Measurements from ENCODE around the gene ZNF768. TPM values are rescaled to one million over a fixed set of nuclear protein-coding genes. Genes with fewer than 3 reads are reported as not detected.

Gene ZNF768
- total and polyA plus RNA-seq, 3 experiments from 2014 or later, result 2.5 to 15.1 (median 13.5) TPM

GRCh38 chr16:30561089-30561816 lies 34.9 kb upstream of the ZNF768 start:
- H3K9me3 Mint-ChIP-seq, result no peaks in the 10 kb centered on the region
- CTCF ChIA-PET, result interaction anchor here (1.0 to 1.6 kb wide), 3 partner anchors 26 to 131 kb away, joined by 3 to 5 read pairs (median 4); partner anchors contain the start of gene DCTPP1
- H3K9me3 ChIP-seq (ENCODE audit: low read length), result no peaks in the 10 kb centered on the region
- DNase-seq, result peak in 1 of 5 donors; percentile 7
- H3K27me3 Mint-ChIP-seq, result peaks cover 0 to 2% of the 10 kb centered on the region in 2 donors
- peaks cover 20 to 38% (median 23%) of the 10 kb centered on the region in 3 donors for H3K4me1 Mint-ChIP-seq
- peak overlapping the region; percentile 80 to 89 (median 83) for H3K4me3 Mint-ChIP-seq
- peaks cover under 1% of the 10 kb centered on the region for H3K36me3 ChIP-seq (ENCODE audit: insufficient read depth, low read length)
- peaks cover 0 to 9% (median 0%) of the 10 kb centered on the region in 3 donors for H3K36me3 Mint-ChIP-seq
- no peak overlapping the region for H3K27ac ChIP-seq (ENCODE audit: low read depth, low read length)
- H3K27me3 ChIP-seq (ENCODE audit: insufficient read depth, low read length, poor library complexity, severe bottlenecking), result no peaks in the 10 kb centered on the region
- H3K27ac Mint-ChIP-seq, result peak overlapping the region; percentile 73 to 87 (median 81)
- POLR2A ChIA-PET, result interaction anchor here (0.7 to 2.3 kb wide), 3 partner anchors 10 to 71 kb away, joined by 3 to 15 read pairs (median 4); partner anchors contain the start of genes ZNF688 and ZNF747
- peaks cover 13% of the 10 kb centered on the region for H3K4me1 ChIP-seq (ENCODE audit: insufficient read depth, low read length)
- no peak overlapping the region for H3K4me3 ChIP-seq (ENCODE audit: low read length)

GRCh38 chr16:30559690-30560089 lies 33.3 kb upstream of the ZNF768 start:
- Histone ChIP-seq H3K4me3 (ENCODE audit: low read length) (no peak overlapping the region), H3K27ac (ENCODE audit: low read depth, low read length) (no peak overlapping the region), H3K9me3 (ENCODE audit: low read length) (no peaks in the 10 kb centered on the region), H3K36me3 (ENCODE audit: insufficient read depth, low read length) (peaks cover 4% of the 10 kb centered on the region), H3K27me3 (ENCODE audit: insufficient read depth, low read length, poor library complexity, severe bottlenecking) (no peaks in the 10 kb centered on the region), H3K4me1 (ENCODE audit: insufficient read depth, low read length) (peaks cover 17% of the 10 kb centered on the region)
- ChIA-PET CTCF (interaction anchor here (1.2 to 3.2 kb wide), 3 partner anchors 25 to 43 kb away, joined by 3 to 69 read pairs (median 6); partner anchors contain the start of gene ZNF747), POLR2A (no interaction called here)
- peaks cover 0 to 2% of the 10 kb centered on the region in 2 donors for H3K27me3 Mint-ChIP-seq
- peak overlapping the region in 4 of 8 donors; percentile 43 to 87 (median 68) for H3K27ac Mint-ChIP-seq
- H3K4me1 Mint-ChIP-seq, result peaks cover 24 to 49% (median 26%) of the 10 kb centered on the region in 3 donors
- H3K9me3 Mint-ChIP-seq, result no peaks in the 10 kb centered on the region
- H3K4me3 Mint-ChIP-seq, result peak overlapping the region in 6 of 7 donors; percentile 53 to 90 (median 76)
- peaks cover 0 to 22% (median 0%) of the 10 kb centered on the region in 3 donors for H3K36me3 Mint-ChIP-seq
- DNase-seq, result no peak

- no peaks in the 10 kb centered on the region for H3K27me3 ChIP-seq (ENCODE audit: insufficient read depth, low read length, poor library complexity, severe bottlenecking)
- POLR2A ChIA-PET, result interaction anchor here (0.5 to 6.7 kb wide), 13 partner anchors 9 to 180 kb away, joined by 3 to 71 read pairs (median 5); partner anchors contain the start of genes DCTPP1, FBRS, PRR14 and SEPHS2
- no peaks in the 10 kb centered on the region for H3K9me3 Mint-ChIP-seq
- peak overlapping the region; percentile 93 for H3K27ac ChIP-seq (ENCODE audit: low read depth, low read length)
- H3K9me3 ChIP-seq (ENCODE audit: low read length), result no peaks in the 10 kb centered on the region
- peaks cover 9% of the 10 kb centered on the region for H3K36me3 ChIP-seq (ENCODE audit: insufficient read depth, low read length)
- peak overlapping the region; percentile 85 to 95 (median 89) for H3K4me3 Mint-ChIP-seq
- peaks cover 20% of the 10 kb centered on the region for H3K4me1 ChIP-seq (ENCODE audit: insufficient read depth, low read length)
- H3K4me1 Mint-ChIP-seq, result peaks cover 31 to 56% (median 33%) of the 10 kb centered on the region in 3 donors
- DNase-seq, result no peak
- peak overlapping the region; percentile 82 to 97 (median 92) for H3K27ac Mint-ChIP-seq
- peaks cover 0 to 2% of the 10 kb centered on the region in 2 donors for H3K27me3 Mint-ChIP-seq
- H3K36me3 Mint-ChIP-seq, result peaks cover 0 to 30% (median 2%) of the 10 kb centered on the region in 3 donors
- peak overlapping the region; percentile 90 for H3K4me3 ChIP-seq (ENCODE audit: low read length)
- CTCF ChIA-PET, result interaction anchor here (0.6 to 3.2 kb wide), 20 partner anchors 8 to 149 kb away, joined by 3 to 69 read pairs (median 4); partner anchors contain the start of genes DCTPP1, FBRS, ZNF688 and ZNF747
Measured at GRCh38 chr16:30558789-30559377, 32.5 kb upstream of the ZNF768 start.

- H3K9me3 ChIP-seq (ENCODE audit: low read length), result no peaks in the 10 kb centered on the region
- peaks cover 0 to 2% of the 10 kb centered on the region in 2 donors for H3K27me3 Mint-ChIP-seq
- H3K4me3 Mint-ChIP-seq, result peak within 1 kb of the TSS; percentile 85 to 95 (median 89)
- H3K27me3 ChIP-seq (ENCODE audit: insufficient read depth, low read length, poor library complexity, severe bottlenecking), result no peaks in the 10 kb centered on the region
- H3K27ac ChIP-seq (ENCODE audit: low read depth, low read length), result peak within 1 kb of the TSS; percentile 93
- H3K4me1 ChIP-seq (ENCODE audit: insufficient read depth, low read length), result peaks cover 27% of the 10 kb centered on the region
- peaks cover 0 to 37% (median 2%) of the 10 kb centered on the region in 3 donors for H3K36me3 Mint-ChIP-seq
- H3K4me1 Mint-ChIP-seq, result peaks cover 38 to 63% (median 40%) of the 10 kb centered on the region in 3 donors
- no peaks in the 10 kb centered on the region for H3K9me3 Mint-ChIP-seq
- POLR2A ChIA-PET, result interaction anchor here (0.5 to 6.7 kb wide), 19 partner anchors 10 to 179 kb away, joined by 3 to 71 read pairs (median 4); partner anchors contain the start of genes DCTPP1, FBRS, PRR14 and SEPHS2
- H3K27ac Mint-ChIP-seq, result peak within 1 kb of the TSS; percentile 87 to 97 (median 92)
- DNase-seq, result peak; percentile 92 to 98 (median 95)
- CTCF ChIA-PET, result interaction anchor here (0.6 to 3.2 kb wide), 21 partner anchors 9 to 149 kb away, joined by 3 to 69 read pairs (median 4); partner anchors contain the start of genes DCTPP1, FBRS, ZNF688 and ZNF747
- peak within 1 kb of the TSS; percentile 90 for H3K4me3 ChIP-seq (ENCODE audit: low read length)
- H3K36me3 ChIP-seq (ENCODE audit: insufficient read depth, low read length), result peaks cover 15% of the 10 kb centered on the region
Measured at GRCh38 chr16:30557957-30558788, 31.8 kb upstream of the ZNF768 start, which contains the start of gene ZNF764. TSS of gene ZNF764 (minus strand) at chr16:30558374. CDS start at chr16:30558182, 192 bp downstream.

- H3K36me3 ChIP-seq (ENCODE audit: insufficient read depth, low read length), result peaks cover 15% of the 10 kb centered on the region
- peak overlapping the region; percentile 85 to 95 (median 89) for H3K4me3 Mint-ChIP-seq
- peak overlapping the region; percentile 87 to 97 (median 92) for H3K27ac Mint-ChIP-seq
- H3K4me3 ChIP-seq (ENCODE audit: low read length), result peak overlapping the region; percentile 90
- no peaks in the 10 kb centered on the region for H3K27me3 ChIP-seq (ENCODE audit: insufficient read depth, low read length, poor library complexity, severe bottlenecking)
- ChIA-PET POLR2A (interaction anchor here (0.6 to 6.7 kb wide), 11 partner anchors 12 to 140 kb away, joined by 3 to 71 read pairs (median 5); partner anchors contain the start of genes ZNF688 and ZNF747), CTCF (interaction anchor here (0.8 to 3.2 kb wide), 13 partner anchors 8 to 128 kb away, joined by 3 to 69 read pairs (median 7); partner anchors contain the start of genes DCTPP1, ZNF688 and ZNF747)
- H3K9me3 ChIP-seq (ENCODE audit: low read length), result no peaks in the 10 kb centered on the region
- H3K27me3 Mint-ChIP-seq, result peaks cover 0 to 2% of the 10 kb centered on the region in 2 donors
- peaks cover 0 to 38% (median 2%) of the 10 kb centered on the region in 3 donors for H3K36me3 Mint-ChIP-seq
- H3K9me3 Mint-ChIP-seq, result no peaks in the 10 kb centered on the region
- H3K4me1 ChIP-seq (ENCODE audit: insufficient read depth, low read length), result peaks cover 33% of the 10 kb centered on the region
- DNase-seq, result no peak
- H3K4me1 Mint-ChIP-seq, result peaks cover 44 to 68% (median 45%) of the 10 kb centered on the region in 3 donors
- H3K27ac ChIP-seq (ENCODE audit: low read depth, low read length), result peak overlapping the region; percentile 93
Measured at GRCh38 chr16:30557707-30557956, 31.3 kb upstream of the ZNF768 start.

GRCh38 chr16:30556125-30556473 lies 29.7 kb upstream of the ZNF768 start:
- H3K27ac Mint-ChIP-seq, result peak overlapping the region in 5 of 8 donors; percentile 33 to 92 (median 87)
- H3K4me1 ChIP-seq (ENCODE audit: insufficient read depth, low read length), result peaks cover 48% of the 10 kb centered on the region
- H3K9me3 Mint-ChIP-seq, result no peaks in the 10 kb centered on the region
- CTCF ChIA-PET, result interaction anchor here (2.8 kb wide), 1 partner anchor 15 kb away, joined by 19 read pairs; the partner anchor contains the start of gene ZNF688
- H3K4me1 Mint-ChIP-seq, result peaks cover 53 to 77% (median 56%) of the 10 kb centered on the region in 3 donors
- no peaks in the 10 kb centered on the region for H3K27me3 ChIP-seq (ENCODE audit: insufficient read depth, low read length, poor library complexity, severe bottlenecking)
- H3K4me3 Mint-ChIP-seq, result peak overlapping the region; percentile 50 to 95 (median 88)
- H3K36me3 ChIP-seq (ENCODE audit: insufficient read depth, low read length), result peaks cover 15% of the 10 kb centered on the region
- no peaks in the 10 kb centered on the region for H3K9me3 ChIP-seq (ENCODE audit: low read length)
- peaks cover 0 to 40% (median 2%) of the 10 kb centered on the region in 3 donors for H3K36me3 Mint-ChIP-seq
- no peak overlapping the region for H3K4me3 ChIP-seq (ENCODE audit: low read length)
- H3K27me3 Mint-ChIP-seq, result peaks cover 0 to 4% of the 10 kb centered on the region in 2 donors
- POLR2A ChIA-PET, result interaction anchor here (6.7 kb wide), 1 partner anchor 22 kb away, joined by 71 read pairs; the partner anchor contains the start of gene ZNF747
- no peak for DNase-seq
- no peak overlapping the region for H3K27ac ChIP-seq (ENCODE audit: low read depth, low read length)
